ENCODE data around the gene ZNF841. TPM values are rescaled to one million over a fixed set of nuclear protein-coding genes. Genes with fewer than 3 reads are reported as not detected.
A peak's percentile ranks its signal among the peaks of the same experiment; 100 is the strongest.

The ZNF841 gene
- total and polyA plus RNA-seq, 9 of the 15 experiments (the other 6 are each of a cell fraction or from before 2014, with no cell fraction given), result 3.1 to 17.1 (median 11.0) TPM

- CTCF ChIA-PET (ENCODE audit: low intra/inter-chr PET ratio), result no interaction called here
- POLR2A ChIA-PET, result no interaction called here
- H3K36me3 ChIP-seq (ENCODE audit: control insufficient read depth, insufficient read depth, low read length), result peaks cover 40% of the 10 kb centered on the region
- FAIRE-seq, result no peak
- intact Hi-C loops (cut with micrococcal nuclease) (no loop called here), in situ Hi-C loops (cut with MboI) (no loop called here)
- H4K20me1 ChIP-seq (replicated peaks; ENCODE audit: control insufficient read depth, insufficient read depth, low read length), result no peaks in the 10 kb centered on the region
- no peak for DNase-seq (ENCODE audit: extremely low read depth in 1 of 4, low spot score in 3 of 4)
- no TSS peak for BruUV-seq (replicated peaks)
- no peak overlapping the region for H3K4me2 ChIP-seq (ENCODE audit: insufficient read depth, low read length)
- 88% methylated on average over 12 of the region's 12 CpGs for WGBS (ENCODE audit: insufficient coverage, low coverage, missing lambda C conversion rate)
- no peaks in the 10 kb centered on the region for H3K4me1 ChIP-seq (replicated peaks in 1 of 2; ENCODE audit: control insufficient read depth in 2 of 2, insufficient read depth in 2 of 2, low read length in 2 of 2)
- no peak for ATAC-seq
- H2AFZ ChIP-seq (ENCODE audit: low read depth, low read length), result no peak overlapping the region
- no peak overlapping the region for H3K27ac ChIP-seq (ENCODE audit: extremely low read depth, low read depth, low read length)
- H3K9me3 ChIP-seq (replicated peaks; ENCODE audit: control insufficient read depth, insufficient read depth, low read depth, low read length), result peaks cover 64% of the 10 kb centered on the region
- no peak overlapping the region for H3K4me3 ChIP-seq
- H3K9ac ChIP-seq (ENCODE audit: insufficient read depth in 1 of 2, low read depth in 2 of 2, low read length in 2 of 2), result no peak overlapping the region
- H3K27me3 ChIP-seq (ENCODE audit: control insufficient read depth in 2 of 2, insufficient read depth in 2 of 2, low read length in 2 of 2), result no peaks in the 10 kb centered on the region
- H3K9me1 ChIP-seq (ENCODE audit: control insufficient read depth, insufficient read depth, low read length), result no peaks in the 10 kb centered on the region
- H3K79me2 ChIP-seq (ENCODE audit: control insufficient read depth, insufficient read depth, low read length), result no peaks in the 10 kb centered on the region
- TF ChIP-seq CREB5 (CRISPR knock-in tag; IDR thresholded peaks at IDR 0.05) (no peak), ZEB2 (IDR thresholded peaks at IDR 0.05) (no peak), ZC3H11A (IDR thresholded peaks at IDR 0.05; ENCODE audit: low read depth, low read length) (no peak), ZSCAN29 (IDR thresholded peaks at IDR 0.05) (no peak), CBX1 (IDR thresholded peaks at IDR 0.05; ENCODE audit: low read depth) (no peak), THRA (IDR thresholded peaks at IDR 0.05) (no peak), NR2F6 (CRISPR knock-in tag; IDR thresholded peaks at IDR 0.05) (no peak), FOXJ3 (CRISPR knock-in tag; IDR thresholded peaks at IDR 0.05) (no peak), ZNF143 (CRISPR knock-in tag; IDR thresholded peaks at IDR 0.05) (no peak), DEAF1 (CRISPR knock-in tag; IDR thresholded peaks at IDR 0.05) (no peak), TRIM24 (IDR thresholded peaks at IDR 0.05) (0 out of 4 replicates have a peak, but pooled peaks of 1 of the 2 experiments have one; percentile 38), E2F6 (IDR thresholded peaks at IDR 0.05; ENCODE audit: borderline replicate concordance in 1 of 2, extremely low read depth in 1 of 2, insufficient read depth in 1 of 2, insufficient read length in 1 of 2, low read depth in 1 of 2, low read length in 1 of 2, poor library complexity in 1 of 2, severe bottlenecking in 1 of 2) (no peak), SMC3 (conservative IDR thresholded peaks at IDR 0.05; ENCODE audit: insufficient read depth, low read depth, low read length) (no peak), L3MBTL2 (IDR thresholded peaks at IDR 0.05) (no peak), XRCC3 (IDR thresholded peaks at IDR 0.05) (peak; percentile 73; the same call in 1 of the 2 replicates), IRF9 (tag; IDR thresholded peaks at IDR 0.05) (no peak), RFX5 (IDR thresholded peaks at IDR 0.05; ENCODE audit: low read depth, low read length) (no peak), NUFIP1 (IDR thresholded peaks at IDR 0.05; ENCODE audit: partially characterized antibody) (no peak)
Measured at GRCh38 chr19:52115526-52116053, 20.0 kb upstream of the ZNF841 start.
